ENCODE data around the gene MOB2. TPM values are rescaled to one million over a fixed set of nuclear protein-coding genes. Genes with fewer than 3 reads are reported as not detected.
A peak's percentile ranks its signal among the peaks of the same experiment; 100 is the strongest.

MOB2 gene
- total RNA-seq, 3 donors from 2014 or later, result 54.9 to 108 (median 61.5) TPM

- DNase-seq (peak in 1 of 3 donors; percentile 3), ATAC-seq (no peak)
- intact Hi-C loops (cut with DNase I, micrococcal nuclease), result no loop called here
- H3K4me3 ChIP-seq, result no peak overlapping the region
- no peaks in the 10 kb centered on the region for H3K36me3 ChIP-seq (ENCODE audit: low read depth)
- peaks cover 5% of the 10 kb centered on the region for H3K4me1 ChIP-seq (ENCODE audit: low read depth)
- no peaks in the 10 kb centered on the region for H3K9me3 ChIP-seq
- TF ChIP-seq CTCF (IDR thresholded peaks at IDR 0.05), result no peak
These were observed 10.1 kb upstream of the MOB2 start for GRCh38 chr11:1496761-1497095.

- Histone ChIP-seq H3K36me3 (ENCODE audit: low read depth) (no peaks in the 10 kb centered on the region), H3K4me1 (ENCODE audit: low read depth) (peaks cover 5% of the 10 kb centered on the region), H3K4me3 (no peak overlapping the region), H3K9me3 (no peaks in the 10 kb centered on the region)
- TF ChIP-seq CTCF (IDR thresholded peaks at IDR 0.05), result no peak
- intact Hi-C loops (cut with DNase I, micrococcal nuclease), result no loop called here
- ATAC-seq (peak; percentile 40), DNase-seq (peak in 1 of 3 donors; percentile 16)
These were observed 9.6 kb upstream of the MOB2 start for GRCh38 chr11:1496091-1496760.

GRCh38 chr11:1494650-1495049, 8.1 kb upstream of the MOB2 start:
- DNase-seq (no peak), ATAC-seq (peak; percentile 63)
- Histone ChIP-seq H3K4me1 (ENCODE audit: low read depth) (peaks cover 5% of the 10 kb centered on the region), H3K9me3 (no peaks in the 10 kb centered on the region), H3K36me3 (ENCODE audit: low read depth) (no peaks in the 10 kb centered on the region), H3K4me3 (no peak overlapping the region)
- intact Hi-C loops (cut with DNase I, micrococcal nuclease), result no loop called here
- TF ChIP-seq CTCF (IDR thresholded peaks at IDR 0.05), result no peak

- Histone ChIP-seq H3K4me1 (ENCODE audit: low read depth) (peaks cover 5% of the 10 kb centered on the region), H3K4me3 (no peak overlapping the region), H3K9me3 (no peaks in the 10 kb centered on the region), H3K36me3 (ENCODE audit: low read depth) (no peaks in the 10 kb centered on the region)
- DNase-seq (no peak), ATAC-seq (no peak)
- TF ChIP-seq CTCF (IDR thresholded peaks at IDR 0.05), result no peak
- intact Hi-C loops (cut with DNase I, micrococcal nuclease), result no loop called here
These were observed 7.2 kb upstream of the MOB2 start for GRCh38 chr11:1493650-1494244.

GRCh38 chr11:1491379-1491778, 4.8 kb upstream of the MOB2 start:
- Histone ChIP-seq H3K36me3 (ENCODE audit: low read depth) (no peaks in the 10 kb centered on the region), H3K4me1 (ENCODE audit: low read depth) (peaks cover 22% of the 10 kb centered on the region), H3K9me3 (no peaks in the 10 kb centered on the region), H3K4me3 (no peak overlapping the region)
- no peak for TF ChIP-seq CTCF (IDR thresholded peaks at IDR 0.05)
- intact Hi-C loops (cut with DNase I, micrococcal nuclease), result no loop called here
- ATAC-seq (no peak), DNase-seq (no peak)
